A549 (cell line): Measurements from ENCODE around the gene FAM131B. TPM values are rescaled to one million over a fixed set of nuclear protein-coding genes. Genes with fewer than 3 reads are reported as not detected.

Experiments
- ATAC-seq, 2 experiments: fragments of 200-7000 bp in 1 of 2; fragments of >200 bp in 1 of 2; cut with Nextera tagmentation in 1 of 2; cut with Tn5 transposase in 1 of 2; 3 replicates each; pipeline versions ENCODE4 v1.8.0 to v1.9.1; 2018 to 2020; ENCODE audit warnings: mild to moderate bottlenecking in 1 of 2, moderate library complexity in 1 of 2
- CTCF ChIA-PET: fragments of 300-600 bp; sonication (Branson Sonifier 250); formaldehyde crosslinking; extraction: SDS; loops from one replicate; lab custom pipeline; 2021; ENCODE audit warnings: antibody characterized with exemption, inconsistent platforms; lab: Yijun Ruan, JAX
- POLR2A ChIA-PET: fragments of 350-600 bp; formaldehyde crosslinking; extraction: SDS; loops from one replicate; lab custom pipeline; 2021; ENCODE audit warnings: antibody characterized with exemption, inconsistent platforms; lab: Yijun Ruan, JAX
- DNase-seq, 2 experiments: peaks; one replicate each; pipeline versions ENCODE4 v3.0.0 to v3.0.0-alpha.2; 2011 to 2016; ENCODE audit warnings: low read depth in 1 of 2, low spot score in 1 of 2
- FAIRE-seq: peaks from 2 replicates; lab custom pipeline; 2011; peaks lifted over from hg19 to GRCh38; lab: Jason Lieb, UNC
- H3K27ac ChIP-seq, 2 experiments: fragments of >200 bp; sonication (Bioruptor Twin); formaldehyde crosslinking; 3 replicates each; pipeline ENCODE4 v1.5.1; 2016 to 2017
- H3K4me1 ChIP-seq: fragments of >200 bp; sonication (Bioruptor Twin); formaldehyde crosslinking; 3 replicates; pipeline ENCODE4 v1.6.1; 2016
- H3K4me2 ChIP-seq: fragments of >200 bp; sonication (Bioruptor Twin); formaldehyde crosslinking; 3 replicates; pipeline ENCODE4 v1.6.1; 2016
- H3K4me3 ChIP-seq: fragments of >200 bp; sonication (Bioruptor Twin); formaldehyde crosslinking; 3 replicates; pipeline ENCODE4 v1.5.1; 2016
- H3K9me3 ChIP-seq: fragments of >200 bp; sonication (Bioruptor Twin); formaldehyde crosslinking; 3 replicates; pipeline ENCODE4 v1.6.1; 2016
- CBX2 ChIP-seq: fragments of 200-600 bp; sonication (generic); IDR thresholded peaks from 2 replicates; pipeline ENCODE4 v1.6.1; 2016; ENCODE audit warnings: low read depth, mild to moderate bottlenecking, borderline replicate concordance
- GATA3 ChIP-seq: IDR thresholded peaks from 2 replicates; pipeline ENCODE4 v1.6.1; 2012; ENCODE audit warnings: borderline replicate concordance
- HDAC2 ChIP-seq: fragments of 200-600 bp; sonication (generic); IDR thresholded peaks from 2 replicates; pipeline ENCODE4 v1.6.1; 2016
- HOXA7 ChIP-seq: fragments of 250-450 bp; sonication (Bioruptor Pico); IDR thresholded peaks from 2 replicates; pipeline ENCODE4 v1.5.0; 2020; ENCODE audit warnings: mild to moderate bottlenecking, moderate library complexity
- HOXB13 ChIP-seq: fragments of 250-450 bp; sonication (Bioruptor Pico); IDR thresholded peaks from 2 replicates; pipeline ENCODE4 v1.5.0; 2020; ENCODE audit warnings: low read depth, mild to moderate bottlenecking, moderate library complexity
- HOXB5 ChIP-seq: fragments of 250-450 bp; sonication (Bioruptor Pico); IDR thresholded peaks from 2 replicates; pipeline ENCODE4 v1.5.0; 2020; ENCODE audit warnings: mild to moderate bottlenecking, moderate library complexity
- JUNB ChIP-seq: fragments of >200 bp; sonication (Bioruptor Twin); formaldehyde crosslinking; IDR thresholded peaks from 2 replicates; pipeline ENCODE4 v1.6.1; 2016
- KDM1A ChIP-seq: fragments of 200-600 bp; sonication (generic); IDR thresholded peaks from 2 replicates; pipeline ENCODE4 v1.6.1; 2016; ENCODE audit warnings: low read depth, mild to moderate bottlenecking
- NFE2L2 ChIP-seq: fragments of 150-350 bp; conservative IDR thresholded peaks from 2 replicates; pipeline ENCODE4 v1.6.1; 2014; ENCODE audit warnings: low read length
- PHF8 ChIP-seq: fragments of 200-600 bp; sonication (generic); IDR thresholded peaks from 2 replicates; pipeline ENCODE4 v1.6.1; 2016; ENCODE audit warnings: low read depth, mild to moderate bottlenecking, antibody characterized with exemption, moderate library complexity, borderline replicate concordance
- RARB ChIP-seq: fragments of 250-450 bp; sonication (Bioruptor Pico); IDR thresholded peaks from 2 replicates; pipeline ENCODE4 v1.8.0; 2021; ENCODE audit warnings: mild to moderate bottlenecking, moderate library complexity
- RCOR1 ChIP-seq: fragments of 150-350 bp; IDR thresholded peaks from 2 replicates; pipeline ENCODE4 v1.6.1; 2014; ENCODE audit warnings: antibody characterized with exemption, low read length, low read depth
- TFCP2L1 ChIP-seq: fragments of 250-450 bp; sonication (Bioruptor Pico); IDR thresholded peaks from 2 replicates; pipeline ENCODE4 v1.5.0; 2021; ENCODE audit warnings: mild to moderate bottlenecking
- TP53 ChIP-seq: fragments of 250-450 bp; sonication (Bioruptor Pico); IDR thresholded peaks from 2 replicates; pipeline ENCODE4 v1.5.0; 2021; ENCODE audit warnings: mild to moderate bottlenecking, moderate library complexity
- ZFP36 ChIP-seq: fragments of 450-650 bp; IDR thresholded peaks from 2 replicates; pipeline ENCODE4 v1.6.1; 2014; ENCODE audit warnings: borderline replicate concordance; ENCODE audit not compliant: partially characterized antibody
- ZSCAN20 ChIP-seq: fragments of 250-450 bp; sonication (Bioruptor Pico); IDR thresholded peaks from 2 replicates; pipeline ENCODE4 v1.8.0; 2022; ENCODE audit warnings: mild to moderate bottlenecking, moderate library complexity
- WGBS: methylation state at CpG from one replicate; pipeline ENCODE4 v1.1.6; 2017; ENCODE audit errors: missing lambda C conversion rate; 5-methylcytosine and 5-hydroxymethylcytosine counted together
- polyA plus RNA-seq, 4 experiments: library from polyadenylated mRNA; depleted of rRNA in 3 of 4; stranded (reverse); fragments of >200 nt; fragmentation: RNase III in 1 of 4; extraction: RNeasy Plus Mini Kit Qiagen cat#74134 plus additional on column Dnase treatment in 1 of 4; gene quantifications; 2 replicates in 3 of 4; 3 replicates in 1 of 4; pipeline ENCODE4 v1.2.3, GENCODE V29; 2011 to 2017
- TF ChIP-seq, protein P1 (sequence below): IDR thresholded peaks from 2 replicates; pipeline ENCODE4 v1.6.1; 2012
- TF ChIP-seq, protein P2 (sequence below): IDR thresholded peaks from 2 replicates; pipeline ENCODE4 v1.6.1; 2012
- TF ChIP-seq, protein P3 (sequence below): fragments of >200 bp; sonication (Bioruptor Twin); formaldehyde crosslinking; IDR thresholded peaks from 3 replicates; pipeline ENCODE4 v1.5.1; 2016
- TF ChIP-seq, protein P4 (sequence below): fragments of >200 bp; sonication (Bioruptor Twin); formaldehyde crosslinking; IDR thresholded peaks from 2 replicates; pipeline ENCODE4 v1.6.1; 2016
- TF ChIP-seq, protein P5 (sequence below): fragments of >200 bp; sonication (Bioruptor Twin); formaldehyde crosslinking; IDR thresholded peaks from 3 replicates; pipeline ENCODE4 v1.6.1; 2016

The FAM131B gene
- polyA plus RNA-seq, 2 of the 4 experiments (the other 2 are of a cell fraction) = 0.19 to 0.52 TPM

DNA sequence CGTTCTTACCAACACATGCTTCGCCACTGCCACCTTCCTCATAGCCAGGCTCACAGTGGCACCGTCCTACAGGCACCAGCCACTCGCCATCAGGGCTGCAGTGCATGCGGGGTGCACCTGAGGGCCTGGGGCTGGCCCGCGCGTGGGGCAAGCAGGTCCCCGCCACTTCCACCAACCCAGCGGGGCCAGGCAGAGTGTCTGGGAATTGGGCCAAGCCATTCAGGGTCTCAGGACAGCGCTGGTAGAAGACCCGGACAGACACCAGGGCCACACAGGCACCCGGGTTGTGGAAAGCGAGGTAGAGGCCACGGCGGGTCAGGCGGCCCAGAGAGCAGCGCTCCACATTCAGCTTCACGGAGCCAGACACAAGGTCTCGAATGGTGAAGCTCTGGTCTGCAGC lies 37.1 kb upstream of the FAM131B start:
- no peaks in the 10 kb centered on the region for H3K4me1 ChIP-seq
- no peaks in the 10 kb centered on the region for H3K9me3 ChIP-seq
- no peak overlapping the region for H3K4me3 ChIP-seq
- 81% methylated on average over 15 of the region's 20 CpGs for WGBS
- ATAC-seq (no peak), FAIRE-seq (no peak), DNase-seq (no peak)
- TF ChIP-seq, protein P1, sequence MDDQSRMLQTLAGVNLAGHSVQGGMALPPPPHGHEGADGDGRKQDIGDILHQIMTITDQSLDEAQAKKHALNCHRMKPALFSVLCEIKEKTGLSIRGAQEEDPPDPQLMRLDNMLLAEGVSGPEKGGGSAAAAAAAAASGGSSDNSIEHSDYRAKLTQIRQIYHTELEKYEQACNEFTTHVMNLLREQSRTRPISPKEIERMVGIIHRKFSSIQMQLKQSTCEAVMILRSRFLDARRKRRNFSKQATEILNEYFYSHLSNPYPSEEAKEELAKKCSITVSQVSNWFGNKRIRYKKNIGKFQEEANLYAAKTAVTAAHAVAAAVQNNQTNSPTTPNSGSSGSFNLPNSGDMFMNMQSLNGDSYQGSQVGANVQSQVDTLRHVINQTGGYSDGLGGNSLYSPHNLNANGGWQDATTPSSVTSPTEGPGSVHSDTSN = no peak
- TF ChIP-seq, protein P2, sequence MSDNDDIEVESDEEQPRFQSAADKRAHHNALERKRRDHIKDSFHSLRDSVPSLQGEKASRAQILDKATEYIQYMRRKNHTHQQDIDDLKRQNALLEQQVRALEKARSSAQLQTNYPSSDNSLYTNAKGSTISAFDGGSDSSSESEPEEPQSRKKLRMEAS = no peak
- TF ChIP-seq PHF8 = no peak
- TF ChIP-seq, protein P3, sequence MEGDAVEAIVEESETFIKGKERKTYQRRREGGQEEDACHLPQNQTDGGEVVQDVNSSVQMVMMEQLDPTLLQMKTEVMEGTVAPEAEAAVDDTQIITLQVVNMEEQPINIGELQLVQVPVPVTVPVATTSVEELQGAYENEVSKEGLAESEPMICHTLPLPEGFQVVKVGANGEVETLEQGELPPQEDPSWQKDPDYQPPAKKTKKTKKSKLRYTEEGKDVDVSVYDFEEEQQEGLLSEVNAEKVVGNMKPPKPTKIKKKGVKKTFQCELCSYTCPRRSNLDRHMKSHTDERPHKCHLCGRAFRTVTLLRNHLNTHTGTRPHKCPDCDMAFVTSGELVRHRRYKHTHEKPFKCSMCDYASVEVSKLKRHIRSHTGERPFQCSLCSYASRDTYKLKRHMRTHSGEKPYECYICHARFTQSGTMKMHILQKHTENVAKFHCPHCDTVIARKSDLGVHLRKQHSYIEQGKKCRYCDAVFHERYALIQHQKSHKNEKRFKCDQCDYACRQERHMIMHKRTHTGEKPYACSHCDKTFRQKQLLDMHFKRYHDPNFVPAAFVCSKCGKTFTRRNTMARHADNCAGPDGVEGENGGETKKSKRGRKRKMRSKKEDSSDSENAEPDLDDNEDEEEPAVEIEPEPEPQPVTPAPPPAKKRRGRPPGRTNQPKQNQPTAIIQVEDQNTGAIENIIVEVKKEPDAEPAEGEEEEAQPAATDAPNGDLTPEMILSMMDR = no peak
- no peak for TF ChIP-seq CBX2
- POLR2A ChIA-PET = no interaction called here
- CTCF ChIA-PET = interaction anchor here (2.8 to 4.3 kb wide), 3 partner anchors 9 to 20 kb away, joined by 10 to 19 read pairs (median 15); partner anchors contain the start of gene EPHA1
- H3K4me2 ChIP-seq = no peak overlapping the region
- no peak overlapping the region for H3K27ac ChIP-seq

DNA sequence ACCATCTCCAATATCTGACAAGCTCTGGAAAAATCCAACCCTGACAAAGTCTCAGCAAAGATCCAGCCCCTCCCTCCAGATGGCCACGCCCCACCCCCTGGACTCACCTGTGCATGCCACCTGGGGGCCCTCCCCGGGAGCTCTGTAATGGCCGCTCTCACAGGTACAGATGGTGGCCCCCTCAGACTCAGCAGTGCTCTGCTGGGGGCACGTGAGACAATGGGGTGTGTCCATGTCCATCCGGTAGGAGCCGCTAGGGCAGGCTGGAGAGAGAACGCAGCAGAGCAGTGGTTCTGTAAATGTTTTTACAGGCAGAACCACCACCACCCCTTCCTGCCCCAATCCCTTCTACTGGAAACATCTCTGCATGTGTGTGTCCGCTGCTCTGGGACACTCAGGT lies 36.6 kb upstream of the FAM131B start:
- no peaks in the 10 kb centered on the region for H3K4me1 ChIP-seq
- ATAC-seq = no peak
- POLR2A ChIA-PET = no interaction called here
- no peaks in the 10 kb centered on the region for H3K9me3 ChIP-seq
- DNase-seq = no peak
- CTCF ChIA-PET = interaction anchor here (0.7 to 4.3 kb wide), 6 partner anchors 9 to 69 kb away, joined by 4 to 19 read pairs (median 7); partner anchors contain the start of gene EPHA1
- TF ChIP-seq NFE2L2 (no peak), HOXA7 (CRISPR knock-in tag) (no peak), RARB (CRISPR knock-in tag) (no peak), JUNB (no peak), HOXB13 (no peak), GATA3 (no peak), ZFP36 (no peak), TFCP2L1 (CRISPR knock-in tag) (no peak), CBX2 (no peak), KDM1A (no peak), HOXB5 (CRISPR knock-in tag) (no peak)
- TF ChIP-seq, protein P3 = no peak
- TF ChIP-seq, protein P1 = no peak
- H3K4me3 ChIP-seq = no peak overlapping the region
- H3K27ac ChIP-seq = no peak overlapping the region
- 54% methylated on average over 2 of the region's 8 CpGs for WGBS
- no peak for FAIRE-seq
- no peak overlapping the region for H3K4me2 ChIP-seq

DNA sequence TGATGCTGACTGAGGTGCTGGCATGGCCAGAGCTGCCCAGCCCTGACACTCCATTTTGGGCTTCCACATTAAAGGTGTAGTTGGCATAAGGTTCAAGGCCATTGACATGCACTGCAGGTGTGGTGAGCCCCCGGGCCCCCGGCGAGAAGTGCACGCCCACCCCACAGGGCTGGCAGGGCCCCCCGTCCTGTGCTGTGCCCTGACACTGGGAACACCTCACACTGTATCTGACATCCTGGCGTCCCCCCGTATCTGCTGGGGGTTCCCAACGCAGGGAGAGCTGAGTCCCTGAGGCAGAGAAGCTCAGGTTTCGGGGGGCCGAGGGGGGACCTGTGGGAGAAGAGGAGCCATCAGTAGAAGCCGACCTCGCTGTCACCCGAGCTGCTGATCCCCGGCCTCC lies 36.1 kb upstream of the FAM131B start:
- ATAC-seq (no peak), DNase-seq (no peak), FAIRE-seq (no peak)
- Histone ChIP-seq H3K4me3 (no peak overlapping the region), H3K4me1 (no peaks in the 10 kb centered on the region), H3K4me2 (no peak overlapping the region), H3K27ac (no peak overlapping the region), H3K9me3 (no peaks in the 10 kb centered on the region)
- 78% methylated on average over 6 of the region's 14 CpGs for WGBS
- POLR2A ChIA-PET = no interaction called here
- CTCF ChIA-PET = interaction anchor here (0.7 to 4.3 kb wide), 6 partner anchors 10 to 69 kb away, joined by 4 to 19 read pairs (median 7); partner anchors contain the start of gene EPHA1
- TF ChIP-seq, protein P1 = no peak
- TF ChIP-seq, protein P4, sequence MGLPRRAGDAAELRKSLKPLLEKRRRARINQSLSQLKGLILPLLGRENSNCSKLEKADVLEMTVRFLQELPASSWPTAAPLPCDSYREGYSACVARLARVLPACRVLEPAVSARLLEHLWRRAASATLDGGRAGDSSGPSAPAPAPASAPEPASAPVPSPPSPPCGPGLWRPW = no peak
- TF ChIP-seq ZSCAN20 (CRISPR knock-in tag) = no peak
- TF ChIP-seq RCOR1 = no peak
- no peak for TF ChIP-seq HOXB13
- TF ChIP-seq, protein P3 = no peak
- TF ChIP-seq TP53 = no peak
- TF ChIP-seq, protein P5, sequence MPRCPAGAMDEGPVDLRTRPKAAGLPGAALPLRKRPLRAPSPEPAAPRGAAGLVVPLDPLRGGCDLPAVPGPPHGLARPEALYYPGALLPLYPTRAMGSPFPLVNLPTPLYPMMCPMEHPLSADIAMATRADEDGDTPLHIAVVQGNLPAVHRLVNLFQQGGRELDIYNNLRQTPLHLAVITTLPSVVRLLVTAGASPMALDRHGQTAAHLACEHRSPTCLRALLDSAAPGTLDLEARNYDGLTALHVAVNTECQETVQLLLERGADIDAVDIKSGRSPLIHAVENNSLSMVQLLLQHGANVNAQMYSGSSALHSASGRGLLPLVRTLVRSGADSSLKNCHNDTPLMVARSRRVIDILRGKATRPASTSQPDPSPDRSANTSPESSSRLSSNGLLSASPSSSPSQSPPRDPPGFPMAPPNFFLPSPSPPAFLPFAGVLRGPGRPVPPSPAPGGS = no peak
- no peak for TF ChIP-seq HDAC2
- no peak for TF ChIP-seq ZFP36
